ENCODE data around the gene INO80.

Gene INO80

GRCh38 chr15:40999190-40999589 lies 116.9 kb downstream of the INO80 start:
- no peak for TF ChIP-seq CTCF (IDR thresholded peaks at IDR 0.05; ENCODE audit: low read depth, low read length, missing control alignments)
- no peak overlapping the region for H3K4me3 ChIP-seq (replicated peaks; ENCODE audit: low read depth, low read length)
- no peak for DNase-seq (ENCODE audit: extremely low read depth, low read depth)

GRCh38 chr15:40995656-40996055 lies 120.4 kb downstream of the INO80 start:
- no peak for TF ChIP-seq CTCF (IDR thresholded peaks at IDR 0.05; ENCODE audit: low read depth, low read length, missing control alignments)
- DNase-seq (ENCODE audit: extremely low read depth, low read depth): no peak

GRCh38 chr15:40992825-40993224 lies 123.3 kb downstream of the INO80 start:
- no peak for DNase-seq (ENCODE audit: extremely low read depth, low read depth)
- no peak for TF ChIP-seq CTCF (IDR thresholded peaks at IDR 0.05; ENCODE audit: low read depth, low read length, missing control alignments)
- no peak overlapping the region for H3K4me3 ChIP-seq (replicated peaks; ENCODE audit: low read depth, low read length)

More at GRCh38 chr15:40995656-40996055, 120.4 kb downstream of the INO80 start:
- H3K4me3 ChIP-seq (replicated peaks; ENCODE audit: low read depth, low read length): no peak overlapping the region

GRCh38 chr15:40992241-40992741 lies 123.8 kb downstream of the INO80 start:
- TF ChIP-seq CTCF (IDR thresholded peaks at IDR 0.05; ENCODE audit: low read depth, low read length, missing control alignments): no peak
- H3K4me3 ChIP-seq (replicated peaks; ENCODE audit: low read depth, low read length): no peak overlapping the region
- DNase-seq (ENCODE audit: extremely low read depth, low read depth): no peak

GRCh38 chr15:40991355-40991754 lies 124.7 kb downstream of the INO80 start:
- no peak for TF ChIP-seq CTCF (IDR thresholded peaks at IDR 0.05; ENCODE audit: low read depth, low read length, missing control alignments)
- no peak for DNase-seq (ENCODE audit: extremely low read depth, low read depth)
- H3K4me3 ChIP-seq (replicated peaks; ENCODE audit: low read depth, low read length): no peak overlapping the region

GRCh38 chr15:40990789-40991188 lies 125.3 kb downstream of the INO80 start:
- DNase-seq (ENCODE audit: extremely low read depth, low read depth): no peak
- TF ChIP-seq CTCF (IDR thresholded peaks at IDR 0.05; ENCODE audit: low read depth, low read length, missing control alignments): no peak

GRCh38 chr15:40990080-40990479 lies 126.0 kb downstream of the INO80 start:
- no peak for TF ChIP-seq CTCF (IDR thresholded peaks at IDR 0.05; ENCODE audit: low read depth, low read length, missing control alignments)
- no peak for DNase-seq (ENCODE audit: extremely low read depth, low read depth)
- no peak overlapping the region for H3K4me3 ChIP-seq (replicated peaks; ENCODE audit: low read depth, low read length)

More at GRCh38 chr15:40990789-40991188, 125.3 kb downstream of the INO80 start:
- H3K4me3 ChIP-seq (replicated peaks; ENCODE audit: low read depth, low read length): no peak overlapping the region

Data from HFF-Myc (cell line).